ENCODE results near the gene RASA4B. TPM values are rescaled to one million over a fixed set of nuclear protein-coding genes. Genes with fewer than 3 reads are reported as not detected.
A peak's percentile ranks its signal among the peaks of the same experiment; 100 is the strongest.

RASA4B gene
- total and polyA plus RNA-seq, 9 of the 15 experiments (the other 6 are each of a cell fraction or from before 2014, with no cell fraction given): 0.01 to 2.9 (median 1.5) TPM; not detected in 1

GRCh38 chr7:102439963-102440795 lies 77.4 kb downstream of the RASA4B start (continued):
- TF ChIP-seq ZNF655 (CRISPR knock-in tag; IDR thresholded peaks at IDR 0.05) (no peak), MAX (CRISPR knock-in tag; IDR thresholded peaks at IDR 0.05) (no peak), CBFA2T2 (conservative IDR thresholded peaks at IDR 0.05) (no peak), RHOXF2B (CRISPR knock-in tag; conservative IDR thresholded peaks at IDR 0.05) (no peak), RCOR1 (IDR thresholded peaks at IDR 0.05; ENCODE audit: borderline replicate concordance in 1 of 2, low read depth in 2 of 2, low read length in 2 of 2) (peak in 1 of 2 experiments; percentile 90; a peak in 1 of 4 replicates), TSC22D4 (tag; IDR thresholded peaks at IDR 0.05) (no peak), HNRNPUL1 (IDR thresholded peaks at IDR 0.05; ENCODE audit: low read length) (no peak), CREB5 (CRISPR knock-in tag; IDR thresholded peaks at IDR 0.05) (no peak), HNRNPLL (IDR thresholded peaks at IDR 0.05; ENCODE audit: low read depth, low read length, poor library complexity, severe bottlenecking) (no peak), RFX1 (IDR thresholded peaks at IDR 0.05) (no peak), MTF1 (CRISPR knock-in tag; IDR thresholded peaks at IDR 0.05; ENCODE audit: borderline replicate concordance) (no peak), ARID2 (IDR thresholded peaks at IDR 0.05) (no peak), ZC3H11A (IDR thresholded peaks at IDR 0.05; ENCODE audit: low read depth, low read length) (no peak), VEZF1 (CRISPR knock-in tag; IDR thresholded peaks at IDR 0.05) (peak; percentile 24; the same call in 1 of the 2 replicates), HNRNPH1 (optimal IDR thresholded peaks at IDR 0.05; ENCODE audit: low read depth, low read length) (no peak), DLX4 (CRISPR knock-in tag; IDR thresholded peaks at IDR 0.05) (no peak), SREBF1 (IDR thresholded peaks at IDR 0.05; ENCODE audit: borderline replicate concordance, low read depth, low read length) (no peak), PURB (CRISPR knock-in tag; IDR thresholded peaks at IDR 0.05; ENCODE audit: low read depth) (no peak)
- TF ChIP-seq, protein P1, sequence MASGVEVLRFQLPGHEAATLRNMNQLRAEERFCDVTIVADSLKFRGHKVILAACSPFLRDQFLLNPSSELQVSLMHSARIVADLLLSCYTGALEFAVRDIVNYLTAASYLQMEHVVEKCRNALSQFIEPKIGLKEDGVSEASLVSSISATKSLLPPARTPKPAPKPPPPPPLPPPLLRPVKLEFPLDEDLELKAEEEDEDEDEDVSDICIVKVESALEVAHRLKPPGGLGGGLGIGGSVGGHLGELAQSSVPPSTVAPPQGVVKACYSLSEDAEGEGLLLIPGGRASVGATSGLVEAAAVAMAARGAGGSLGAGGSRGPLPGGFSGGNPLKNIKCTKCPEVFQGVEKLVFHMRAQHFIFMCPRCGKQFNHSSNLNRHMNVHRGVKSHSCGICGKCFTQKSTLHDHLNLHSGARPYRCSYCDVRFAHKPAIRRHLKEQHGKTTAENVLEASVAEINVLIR (CRISPR knock-in tag; IDR thresholded peaks at IDR 0.05): no peak
- TF ChIP-seq, protein P2, sequence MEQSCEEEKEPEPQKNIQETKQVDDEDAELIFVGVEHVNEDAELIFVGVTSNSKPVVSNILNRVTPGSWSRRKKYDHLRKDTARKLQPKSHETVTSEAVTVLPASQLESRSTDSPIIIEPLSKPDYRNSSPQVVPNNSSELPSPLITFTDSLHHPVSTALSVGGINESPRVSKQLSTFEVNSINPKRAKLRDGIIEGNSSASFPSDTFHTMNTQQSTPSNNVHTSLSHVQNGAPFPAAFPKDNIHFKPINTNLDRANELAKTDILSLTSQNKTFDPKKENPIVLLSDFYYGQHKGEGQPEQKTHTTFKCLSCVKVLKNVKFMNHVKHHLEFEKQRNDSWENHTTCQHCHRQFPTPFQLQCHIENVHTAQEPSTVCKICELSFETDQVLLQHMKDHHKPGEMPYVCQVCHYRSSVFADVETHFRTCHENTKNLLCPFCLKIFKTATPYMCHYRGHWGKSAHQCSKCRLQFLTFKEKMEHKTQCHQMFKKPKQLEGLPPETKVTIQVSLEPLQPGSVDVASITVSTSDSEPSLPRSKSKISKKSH (CRISPR knock-in tag; IDR thresholded peaks at IDR 0.05): no peak
